ENCODE results near the gene FAM53B. TPM values are rescaled to one million over a fixed set of nuclear protein-coding genes. Genes with fewer than 3 reads are reported as not detected.

FAM53B gene
- total RNA-seq, 4 donors from 2014 or later: 25.2 to 43.3 (median 34.7) TPM

GRCh38 chr10:124703778-124704427, 40.3 kb downstream of the FAM53B start:
- no peaks in the 10 kb centered on the region for H3K27me3 ChIP-seq
- H3K9me3 ChIP-seq: no peaks in the 10 kb centered on the region
- peaks cover 100% of the 10 kb centered on the region in 4 donors for H3K4me1 ChIP-seq
- DNase-seq (ENCODE audit: extremely low spot score): peak; percentile 96
- intact Hi-C loops (cut with DNase I): no loop called here
- peaks cover 0 to 16% (median 10%) of the 10 kb centered on the region in 4 donors for H3K36me3 ChIP-seq
- H3K27ac ChIP-seq (replicated peaks in 1 of 4): peak overlapping the region; percentile 81 to 86 (median 83)
- no peak overlapping the region for H3K4me3 ChIP-seq
- peak; percentile 59 to 77 for TF ChIP-seq POLR2AphosphoS5 (IDR thresholded peaks at IDR 0.05)
- TF ChIP-seq, protein P1, sequence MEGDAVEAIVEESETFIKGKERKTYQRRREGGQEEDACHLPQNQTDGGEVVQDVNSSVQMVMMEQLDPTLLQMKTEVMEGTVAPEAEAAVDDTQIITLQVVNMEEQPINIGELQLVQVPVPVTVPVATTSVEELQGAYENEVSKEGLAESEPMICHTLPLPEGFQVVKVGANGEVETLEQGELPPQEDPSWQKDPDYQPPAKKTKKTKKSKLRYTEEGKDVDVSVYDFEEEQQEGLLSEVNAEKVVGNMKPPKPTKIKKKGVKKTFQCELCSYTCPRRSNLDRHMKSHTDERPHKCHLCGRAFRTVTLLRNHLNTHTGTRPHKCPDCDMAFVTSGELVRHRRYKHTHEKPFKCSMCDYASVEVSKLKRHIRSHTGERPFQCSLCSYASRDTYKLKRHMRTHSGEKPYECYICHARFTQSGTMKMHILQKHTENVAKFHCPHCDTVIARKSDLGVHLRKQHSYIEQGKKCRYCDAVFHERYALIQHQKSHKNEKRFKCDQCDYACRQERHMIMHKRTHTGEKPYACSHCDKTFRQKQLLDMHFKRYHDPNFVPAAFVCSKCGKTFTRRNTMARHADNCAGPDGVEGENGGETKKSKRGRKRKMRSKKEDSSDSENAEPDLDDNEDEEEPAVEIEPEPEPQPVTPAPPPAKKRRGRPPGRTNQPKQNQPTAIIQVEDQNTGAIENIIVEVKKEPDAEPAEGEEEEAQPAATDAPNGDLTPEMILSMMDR (IDR thresholded peaks at IDR 0.05): no peak
- WGBS: 37% methylated on average over 7 of the region's 10 CpGs

GRCh38 chr10:124703372-124703771, 40.8 kb downstream of the FAM53B start:
- Histone ChIP-seq H3K4me1 (peaks cover 97 to 100% (median 100%) of the 10 kb centered on the region in 4 donors), H3K27ac (replicated peaks in 1 of 4) (peak overlapping the region; percentile 81 to 86 (median 83)), H3K4me3 (no peak overlapping the region), H3K27me3 (no peaks in the 10 kb centered on the region), H3K36me3 (peaks cover 0 to 16% (median 10%) of the 10 kb centered on the region in 4 donors), H3K9me3 (no peaks in the 10 kb centered on the region)
- no peak for TF ChIP-seq POLR2AphosphoS5 (IDR thresholded peaks at IDR 0.05)
- TF ChIP-seq, protein P1 (IDR thresholded peaks at IDR 0.05): no peak
- TF ChIP-seq EP300 (IDR thresholded peaks at IDR 0.05): no peak
- TF ChIP-seq POLR2A (IDR thresholded peaks at IDR 0.05; ENCODE audit: low read depth): no peak
- no peak for DNase-seq (ENCODE audit: extremely low spot score)
- 49% methylated on average over 6 of the region's 7 CpGs for WGBS
- intact Hi-C loops (cut with DNase I): no loop called here

GRCh38 chr10:124701881-124702656, 42.1 kb downstream of the FAM53B start:
- peak overlapping the region; percentile 81 to 86 (median 83) for H3K27ac ChIP-seq (replicated peaks in 1 of 4)
- H3K27me3 ChIP-seq: no peaks in the 10 kb centered on the region
- TF ChIP-seq POLR2A (IDR thresholded peaks at IDR 0.05; ENCODE audit: low read depth) (no peak), EP300 (IDR thresholded peaks at IDR 0.05) (no peak), POLR2AphosphoS5 (IDR thresholded peaks at IDR 0.05) (no peak)
- TF ChIP-seq, protein P1 (IDR thresholded peaks at IDR 0.05): no peak
- 47% methylated on average over 13 of the region's 13 CpGs for WGBS
- no peak overlapping the region for H3K4me3 ChIP-seq
- intact Hi-C loops (cut with DNase I): no loop called here
- DNase-seq (ENCODE audit: extremely low spot score): no peak
- no peaks in the 10 kb centered on the region for H3K9me3 ChIP-seq
- peaks cover 96 to 100% (median 100%) of the 10 kb centered on the region in 4 donors for H3K4me1 ChIP-seq
- H3K36me3 ChIP-seq: peaks cover 0 to 16% (median 10%) of the 10 kb centered on the region in 4 donors

GRCh38 chr10:124701435-124701834, 42.7 kb downstream of the FAM53B start:
- intact Hi-C loops (cut with DNase I): no loop called here
- H3K4me3 ChIP-seq: no peak overlapping the region
- 20% methylated on average over 6 of the region's 6 CpGs for WGBS
- DNase-seq (ENCODE audit: extremely low spot score): no peak
- no peaks in the 10 kb centered on the region for H3K27me3 ChIP-seq
- H3K36me3 ChIP-seq: peaks cover 0 to 18% (median 10%) of the 10 kb centered on the region in 4 donors
- TF ChIP-seq, protein P1 (IDR thresholded peaks at IDR 0.05): no peak
- TF ChIP-seq POLR2AphosphoS5 (IDR thresholded peaks at IDR 0.05): peak; percentile 58 to 85
- H3K27ac ChIP-seq (replicated peaks in 1 of 4): peak overlapping the region; percentile 81 to 86 (median 83)
- no peaks in the 10 kb centered on the region for H3K9me3 ChIP-seq
- H3K4me1 ChIP-seq: peaks cover 92 to 100% (median 97%) of the 10 kb centered on the region in 4 donors

All from esophagus muscularis mucosa (tissue), 4 donors.